Measurements from ENCODE around the gene NR3C2. TPM values are rescaled to one million over a fixed set of nuclear protein-coding genes. Genes with fewer than 3 reads are reported as not detected.
A peak's percentile ranks its signal among the peaks of the same experiment; 100 is the strongest.
"Not testable (repeated sequence)": the region's sequence is repeated elsewhere in the genome, so short reads cannot be mapped to it uniquely, and the experiment has no call there.

The NR3C2 gene
- total RNA-seq, 1 donor from 2014 or later: 0.75 TPM

GRCh38 chr4:148330161-148330560 is 112.1 kb downstream of the NR3C2 start:
- Mint-ChIP-seq H3K4me3 (ENCODE audit: unreplicated experiment) (no peak overlapping the region), H3K27me3 (ENCODE audit: unreplicated experiment) (no peaks in the 10 kb centered on the region), H3K4me1 (ENCODE audit: unreplicated experiment) (no peaks in the 10 kb centered on the region), H3K9me3 (ENCODE audit: unreplicated experiment) (no peaks in the 10 kb centered on the region), H3K27ac (ENCODE audit: unreplicated experiment) (no peak overlapping the region), H3K36me3 (ENCODE audit: unreplicated experiment) (no peaks in the 10 kb centered on the region)
- no peak for TF ChIP-seq CTCF (IDR thresholded peaks at IDR 0.05)
- no peak for DNase-seq (ENCODE audit: extremely low spot score, unreplicated experiment)

GRCh38 chr4:148329751-148330150 is 112.5 kb downstream of the NR3C2 start:
- no peak for DNase-seq (ENCODE audit: extremely low spot score, unreplicated experiment)
- no peaks in the 10 kb centered on the region for H3K4me1 Mint-ChIP-seq (ENCODE audit: unreplicated experiment)
- no peaks in the 10 kb centered on the region for H3K36me3 Mint-ChIP-seq (ENCODE audit: unreplicated experiment)
- H3K4me3 Mint-ChIP-seq (ENCODE audit: unreplicated experiment): no peak overlapping the region
- H3K27ac Mint-ChIP-seq (ENCODE audit: unreplicated experiment): no peak overlapping the region
- no peaks in the 10 kb centered on the region for H3K9me3 Mint-ChIP-seq (ENCODE audit: unreplicated experiment)
- H3K27me3 Mint-ChIP-seq (ENCODE audit: unreplicated experiment): peaks cover 4% of the 10 kb centered on the region
- no peak for TF ChIP-seq CTCF (IDR thresholded peaks at IDR 0.05)

GRCh38 chr4:148327683-148328082 is 114.5 kb downstream of the NR3C2 start:
- no peak for DNase-seq (ENCODE audit: extremely low spot score, unreplicated experiment)
- no peak overlapping the region for H3K4me3 Mint-ChIP-seq (ENCODE audit: unreplicated experiment)
- H3K4me1 Mint-ChIP-seq (ENCODE audit: unreplicated experiment): no peaks in the 10 kb centered on the region
- H3K9me3 Mint-ChIP-seq (ENCODE audit: unreplicated experiment): no peaks in the 10 kb centered on the region
- no peak overlapping the region for H3K27ac Mint-ChIP-seq (ENCODE audit: unreplicated experiment)
- no peak for TF ChIP-seq CTCF (IDR thresholded peaks at IDR 0.05)
- H3K27me3 Mint-ChIP-seq (ENCODE audit: unreplicated experiment): peaks cover 5% of the 10 kb centered on the region
- no peaks in the 10 kb centered on the region for H3K36me3 Mint-ChIP-seq (ENCODE audit: unreplicated experiment)

GRCh38 chr4:148323316-148323715 is 118.9 kb downstream of the NR3C2 start:
- H3K36me3 Mint-ChIP-seq (ENCODE audit: unreplicated experiment); H3K27ac Mint-ChIP-seq (ENCODE audit: unreplicated experiment); H3K27me3 Mint-ChIP-seq (ENCODE audit: unreplicated experiment); H3K9me3 Mint-ChIP-seq (ENCODE audit: unreplicated experiment); H3K4me1 Mint-ChIP-seq (ENCODE audit: unreplicated experiment); DNase-seq (ENCODE audit: extremely low spot score, unreplicated experiment): not testable (repeated sequence)
- peak overlapping the region; percentile 24 for H3K4me3 Mint-ChIP-seq (ENCODE audit: unreplicated experiment)

- DNase-seq (ENCODE audit: extremely low spot score, unreplicated experiment): no peak
- H3K4me1 Mint-ChIP-seq (ENCODE audit: unreplicated experiment): no peaks in the 10 kb centered on the region
- no peak overlapping the region for H3K4me3 Mint-ChIP-seq (ENCODE audit: unreplicated experiment)
- H3K27me3 Mint-ChIP-seq (ENCODE audit: unreplicated experiment): no peaks in the 10 kb centered on the region
- TF ChIP-seq CTCF (IDR thresholded peaks at IDR 0.05): no peak
- no peaks in the 10 kb centered on the region for H3K36me3 Mint-ChIP-seq (ENCODE audit: unreplicated experiment)
- H3K9me3 Mint-ChIP-seq (ENCODE audit: unreplicated experiment): no peaks in the 10 kb centered on the region
- H3K27ac Mint-ChIP-seq (ENCODE audit: unreplicated experiment): no peak overlapping the region
These were observed 127.2 kb downstream of the NR3C2 start for GRCh38 chr4:148315049-148315448.

GRCh38 chr4:148312956-148313490 is 129.2 kb downstream of the NR3C2 start:
- DNase-seq (ENCODE audit: extremely low spot score, unreplicated experiment): no peak
- Mint-ChIP-seq H3K27me3 (ENCODE audit: unreplicated experiment) (no peaks in the 10 kb centered on the region), H3K27ac (ENCODE audit: unreplicated experiment) (no peak overlapping the region), H3K36me3 (ENCODE audit: unreplicated experiment) (no peaks in the 10 kb centered on the region), H3K9me3 (ENCODE audit: unreplicated experiment) (no peaks in the 10 kb centered on the region), H3K4me3 (ENCODE audit: unreplicated experiment) (no peak overlapping the region), H3K4me1 (ENCODE audit: unreplicated experiment) (no peaks in the 10 kb centered on the region)
- no peak for TF ChIP-seq CTCF (IDR thresholded peaks at IDR 0.05)
